MV-4-11 (cell line): ENCODE data around the gene LRGUK.
A peak's percentile ranks its signal among the peaks of the same experiment; 100 is the strongest.

ENCODE experiments used
- DNase-seq: peaks from one replicate; lab custom pipeline; 2025; lab: John Stamatoyannopoulos, UW

Gene LRGUK

GRCh38 chr7:134126146-134126545 lies 994 bp upstream of the LRGUK start:
- no peak for DNase-seq

GRCh38 chr7:134126596-134126965 lies 559 bp upstream of the LRGUK start:
- no peak for DNase-seq

- DNase-seq = no peak
Observed at GRCh38 chr7:134128829-134129228, 1.7 kb downstream of the LRGUK start.

- peak; percentile 34 for DNase-seq
Observed at GRCh38 chr7:134129856-134130523, 2.9 kb downstream of the LRGUK start.

- DNase-seq = no peak
Observed at GRCh38 chr7:134134004-134134403, 6.9 kb downstream of the LRGUK start.

- no peak for DNase-seq
Observed at GRCh38 chr7:134140889-134141867, 14.0 kb downstream of the LRGUK start.

- no peak for DNase-seq
Observed at GRCh38 chr7:134141868-134142264, 14.7 kb downstream of the LRGUK start.

- no peak for DNase-seq
Observed at GRCh38 chr7:134153493-134154136, 26.5 kb downstream of the LRGUK start.

- DNase-seq = no peak
Observed at GRCh38 chr7:134154581-134155130, 27.5 kb downstream of the LRGUK start.

- no peak for DNase-seq
Observed at GRCh38 chr7:134155206-134155605, 28.1 kb downstream of the LRGUK start.

- no peak for DNase-seq
Observed at GRCh38 chr7:134155871-134156270, 28.7 kb downstream of the LRGUK start.

- no peak for DNase-seq
Observed at GRCh38 chr7:134165252-134165651, 38.1 kb downstream of the LRGUK start.

GRCh38 chr7:134167250-134167649 lies 40.1 kb downstream of the LRGUK start:
- DNase-seq = no peak

- DNase-seq = no peak
Observed at GRCh38 chr7:134167841-134168240, 40.7 kb downstream of the LRGUK start.

- DNase-seq = peak; percentile 97
Observed at GRCh38 chr7:134174795-134175261, 47.7 kb downstream of the LRGUK start.

- DNase-seq = no peak
Observed at GRCh38 chr7:134175334-134176036, 48.3 kb downstream of the LRGUK start.

GRCh38 chr7:134176037-134176350 lies 48.9 kb downstream of the LRGUK start:
- no peak for DNase-seq

- no peak for DNase-seq
Observed at GRCh38 chr7:134179036-134180011, 52.2 kb downstream of the LRGUK start.

- no peak for DNase-seq
Observed at GRCh38 chr7:134180376-134180775, 53.2 kb downstream of the LRGUK start.

GRCh38 chr7:134182078-134182477 lies 54.9 kb downstream of the LRGUK start:
- DNase-seq = no peak

GRCh38 chr7:134184767-134185166 lies 57.6 kb downstream of the LRGUK start:
- peak; percentile 13 for DNase-seq
